ENCODE results near the gene ARNT2.

GRCh38 chr15:80600626-80601025 is 196.4 kb downstream of the ARNT2 start:
- TF ChIP-seq CTCF (conservative IDR thresholded peaks at IDR 0.05; ENCODE audit: low read depth in 2 of 2) (no peak), EZH2 (IDR thresholded peaks at IDR 0.05; ENCODE audit: low read depth, unreplicated experiment) (no peak), EZH2phosphoT487 (IDR thresholded peaks at IDR 0.05; ENCODE audit: unreplicated experiment) (no peak), ZNF114 (CRISPR knock-in tag; IDR thresholded peaks at IDR 0.05) (no peak), POLR2AphosphoS5 (IDR thresholded peaks at IDR 0.05; ENCODE audit: low read depth) (no peak), ZNF331 (CRISPR knock-in tag; IDR thresholded peaks at IDR 0.05; ENCODE audit: low read depth) (no peak), REST (IDR thresholded peaks at IDR 0.05; ENCODE audit: unreplicated experiment) (no peak)
